Tibial nerve (tissue), 3 donors: ENCODE data around the gene TNFAIP2.

Experiments
- CTCF ChIP-seq, 5 experiments: fragments of 200-600 bp in 3 of 5; fragments of 450-650 bp in 2 of 5; sonication (generic) in 3 of 5; IDR thresholded peaks; one replicate each; pipeline ENCODE4 v1.5.1; 2016 to 2019; ENCODE audit warnings: antibody characterized with exemption in 5 of 5, mild to moderate bottlenecking in 3 of 5, moderate library complexity in 2 of 5
- POLR2A ChIP-seq, 2 donors: fragments of 450-650 bp; IDR thresholded peaks; one replicate each; pipeline ENCODE4 v1.6.1; 2017; ENCODE audit warnings: antibody characterized with exemption in 2 of 2, mild to moderate bottlenecking in 2 of 2, moderate library complexity in 2 of 2

- no peak for TF ChIP-seq CTCF (IDR thresholded peaks at IDR 0.05)
- TF ChIP-seq POLR2A (IDR thresholded peaks at IDR 0.05) = no peak
Measured at GRCh38 chr14:103096387-103096786, 26.9 kb upstream of the TNFAIP2 start.
